HCT116 (cell line): ENCODE results near the gene SCN8A. TPM values are rescaled to one million over a fixed set of nuclear protein-coding genes. Genes with fewer than 3 reads are reported as not detected.

Experiments used
- ATAC-seq: fragments of 200-7000 bp; cut with Tn5 transposase; 2 replicates; pipeline ENCODE4 v1.9.1; 2020; ENCODE audit warnings: mild to moderate bottlenecking, moderate library complexity
- BruUV-seq: library from RNA; stranded (reverse); fragments of 400-500 nt; replicated peaks from 2 replicates; lab custom pipeline; 2021; lab: Mats Ljungman, UMichigan
- CTCF ChIA-PET: fragments of 300-600 bp; sonication (Branson Sonifier 250); formaldehyde crosslinking; loops from one replicate; lab custom pipeline; 2021; ENCODE audit warnings: antibody characterized with exemption; lab: Charles Lee
- POLR2A ChIA-PET: fragments of 300-600, 350-600 bp; sonication (Branson Sonifier 250); formaldehyde crosslinking; loops from one replicate; lab custom pipeline; 2021; ENCODE audit warnings: antibody characterized with exemption; lab: Charles Lee
- RAD21 ChIA-PET, 2 experiments: fragments of 300-600 bp; sonication (Branson Sonifier 250); formaldehyde crosslinking; loops; one replicate each; lab custom pipeline; 2023; ENCODE audit warnings: low total read pairs in 2 of 2; ENCODE audit not compliant: uncharacterized antibody in 2 of 2, unreplicated experiment in 2 of 2, low non-redundant PET in 1 of 2; lab: Charles Lee
- DNase-seq: peaks from one replicate; pipeline ENCODE4 v3.0.0-alpha.2; 2010; ENCODE audit warnings: low read depth, low spot score
- H2AFZ ChIP-seq: fragments of 200-600 bp; shearing (Covaris generic), sonication (generic); 2 replicates; pipeline ENCODE4 v1.6.1; 2017; ENCODE audit warnings: low read depth, mixed run types, mixed read lengths, antibody characterized with exemption, low read length; ENCODE audit not compliant: poor library complexity, severe bottlenecking
- H3K27ac ChIP-seq: 2 replicates; pipeline ENCODE4 v1.5.1; 2012; ENCODE audit warnings: low read depth, low read length
- H3K27me3 ChIP-seq: fragments of 200-600 bp; sonication (generic); 2 replicates; pipeline ENCODE4 v1.6.1; 2016; ENCODE audit warnings: mixed run types, low read length, mixed read lengths; ENCODE audit not compliant: insufficient read depth
- H3K36me3 ChIP-seq, 2 experiments: fragments of 200-500 bp in 1 of 2; fragments of 200-600 bp in 1 of 2; sonication (Bioruptor generic) in 1 of 2; sonication (generic) in 1 of 2; 2 replicates each; pipeline versions ENCODE4 v1.5.1 to v1.6.1; 2014 to 2016; ENCODE audit warnings: low read length in 2 of 2, inconsistent platforms in 1 of 2, mixed read lengths in 1 of 2, mixed run types in 1 of 2; ENCODE audit not compliant: insufficient read depth in 2 of 2, control insufficient read depth in 1 of 2
- H3K4me1 ChIP-seq, 2 experiments: fragments of 200-600 bp in 1 of 2; sonication (generic) in 1 of 2; 2 replicates each; pipeline versions ENCODE4 v1.5.1 to v1.6.1; 2012 to 2017; ENCODE audit warnings: low read length in 2 of 2, inconsistent platforms in 1 of 2, mild to moderate bottlenecking in 1 of 2, mixed read lengths in 1 of 2, mixed run types in 1 of 2, moderate library complexity in 1 of 2; ENCODE audit not compliant: insufficient read depth in 2 of 2, control insufficient read depth in 1 of 2
- H3K4me2 ChIP-seq: fragments of 200-600 bp; sonication (generic); 2 replicates; pipeline ENCODE4 v1.6.1; 2017; ENCODE audit warnings: mixed run types, low read length, mixed read lengths
- H3K4me3 ChIP-seq, 2 experiments: fragments of 200-600 bp in 1 of 2; sonication (generic) in 1 of 2; replicated peaks in 1 of 2; 2 replicates each; pipeline ENCODE4 v1.5.1; 2011 to 2016; ENCODE audit warnings: low read length in 2 of 2, control low read depth in 1 of 2, low read depth in 1 of 2, mild to moderate bottlenecking in 1 of 2, mixed read lengths in 1 of 2, mixed run types in 1 of 2
- H3K79me2 ChIP-seq: fragments of 200-600 bp; sonication (generic); 2 replicates; pipeline ENCODE4 v1.6.1; 2017; ENCODE audit warnings: mild to moderate bottlenecking, mixed run types, low read length, moderate library complexity, mixed read lengths; ENCODE audit not compliant: insufficient read depth
- H3K9ac ChIP-seq: fragments of 200-600 bp; sonication (generic); 2 replicates; pipeline ENCODE4 v1.6.1; 2016; ENCODE audit warnings: low read length, mixed read lengths
- H3K9me2 ChIP-seq: fragments of 200-600 bp; sonication (generic), shearing (Covaris generic); 2 replicates; pipeline ENCODE4 v1.6.1; 2017; ENCODE audit warnings: mixed run types, mild to moderate bottlenecking, moderate library complexity; ENCODE audit not compliant: insufficient read depth
- H3K9me3 ChIP-seq, 2 experiments: fragments of 200-500 bp in 1 of 2; fragments of 200-600 bp in 1 of 2; sonication (Bioruptor generic) in 1 of 2; sonication (generic) in 1 of 2; 2 replicates each; pipeline ENCODE4 v1.6.1; 2014 to 2017; ENCODE audit warnings: low read length in 2 of 2, mixed read lengths in 2 of 2, inconsistent platforms in 1 of 2, low read depth in 1 of 2, mild to moderate bottlenecking in 1 of 2, mixed run types in 1 of 2, moderate library complexity in 1 of 2; ENCODE audit not compliant: control insufficient read depth in 1 of 2, insufficient read depth in 1 of 2
- H4K20me1 ChIP-seq: fragments of 200-600 bp; sonication (generic), shearing (Covaris generic); 2 replicates; pipeline ENCODE4 v1.6.1; 2017; ENCODE audit warnings: mixed run types, mild to moderate bottlenecking, moderate library complexity; ENCODE audit not compliant: insufficient read depth
- CEBPB ChIP-seq: IDR thresholded peaks from 2 replicates; pipeline ENCODE4 v1.6.1; 2012; ENCODE audit warnings: low read depth
- EZH2 ChIP-seq: fragments of 200-600 bp; sonication (generic); IDR thresholded peaks from 2 replicates; pipeline ENCODE4 v1.6.1; 2017; ENCODE audit warnings: antibody characterized with exemption, mixed run types
- EZH2phosphoT487 ChIP-seq: fragments of 200-600 bp; IDR thresholded peaks from 2 replicates; pipeline ENCODE4 v1.6.1; 2018; ENCODE audit warnings: antibody characterized with exemption, borderline replicate concordance
- FOSL1 ChIP-seq: IDR thresholded peaks from 2 replicates; pipeline ENCODE4 v1.6.1; 2012; ENCODE audit warnings: low read depth
- MAX ChIP-seq: IDR thresholded peaks from 2 replicates; pipeline ENCODE4 v1.6.1; 2012
- POLR2A ChIP-seq: IDR thresholded peaks from 2 replicates; pipeline ENCODE4 v1.7.0; 2011; ENCODE audit warnings: borderline replicate concordance; ENCODE audit not compliant: insufficient read depth, insufficient read length; ENCODE audit errors: extremely low read depth
- POLR2AphosphoS5 ChIP-seq: IDR thresholded peaks from 2 replicates; pipeline ENCODE4 v1.6.1; 2011; ENCODE audit warnings: mild to moderate bottlenecking, low read depth, low read length, moderate library complexity
- RAD21 ChIP-seq: IDR thresholded peaks from 2 replicates; pipeline ENCODE4 v1.6.1; 2012; ENCODE audit warnings: low read depth, mild to moderate bottlenecking
- REST ChIP-seq: IDR thresholded peaks from 2 replicates; pipeline ENCODE4 v1.6.1; 2012; ENCODE audit warnings: low read depth
- SP1 ChIP-seq: IDR thresholded peaks from 2 replicates; pipeline ENCODE4 v1.6.1; 2012; ENCODE audit warnings: low read depth
- SRF ChIP-seq: IDR thresholded peaks from 2 replicates; pipeline ENCODE4 v1.6.1; 2012; ENCODE audit warnings: low read depth
- YY1 ChIP-seq: IDR thresholded peaks from 2 replicates; pipeline ENCODE4 v1.6.1; 2011; ENCODE audit warnings: low read length, low read depth, moderate library complexity, mild to moderate bottlenecking; ENCODE audit not compliant: insufficient replicate concordance; ENCODE audit errors: extremely low read depth
- ZBTB33 ChIP-seq: IDR thresholded peaks from 2 replicates; pipeline ENCODE4 v1.6.1; 2011; ENCODE audit warnings: mild to moderate bottlenecking, low read length, moderate library complexity; ENCODE audit not compliant: insufficient replicate concordance; ENCODE audit errors: extremely low read depth
- ZNF274 ChIP-seq: fragments of 200-500 bp; sonication (Bioruptor generic); IDR thresholded peaks from 2 replicates; pipeline ENCODE4 v1.6.1; 2014; ENCODE audit warnings: mild to moderate bottlenecking, low read depth, low read length, inconsistent platforms
- intact Hi-C: fragments of 100-400 bp; cut with micrococcal nuclease; formaldehyde crosslinking; loops from 2 replicates; pipeline ENCODE4 v1.10.0; 2022
- total RNA-seq: library from RNA; stranded (reverse); gene quantifications from one replicate; pipeline ENCODE4 v1.2.1, GENCODE V29; 2021; ENCODE audit not compliant: unreplicated experiment
- TF ChIP-seq, protein P1 (sequence below): IDR thresholded peaks from 2 replicates; pipeline ENCODE4 v1.6.1; 2012

SCN8A gene
- total RNA-seq, 1 experiment from 2014 or later = 7.1 TPM

GRCh38 chr12:51822956-51823355 is 231.9 kb downstream of the SCN8A start:
- ChIA-PET POLR2A (interaction anchor here (1.0 kb wide), 1 partner anchor 402 kb away, joined by 3 read pairs; no protein-coding TSS in a partner anchor), CTCF (interaction anchor here (1.0 to 2.4 kb wide), 8 partner anchors 9 to 404 kb away, joined by 3 to 54 read pairs (median 6); partner anchors contain the start of gene SLC4A8), RAD21 (interaction anchor here (1.4 kb wide), 2 partner anchors 291 to 402 kb away, joined by 3 to 4 read pairs; no protein-coding TSS in a partner anchor)
- Histone ChIP-seq H3K4me2 (no peak overlapping the region), H2AFZ (no peak overlapping the region), H3K4me3 (no peak overlapping the region), H3K9me3 (no peaks in the 10 kb centered on the region), H3K79me2 (no peaks in the 10 kb centered on the region), H3K27me3 (no peaks in the 10 kb centered on the region), H3K4me1 (peaks cover 5 to 17% of the 10 kb centered on the region in 2 experiments; a peak in 3 of 4 replicates), H3K9me2 (no peaks in the 10 kb centered on the region), H3K27ac (no peak overlapping the region), H3K36me3 (no peaks in the 10 kb centered on the region), H4K20me1 (no peaks in the 10 kb centered on the region), H3K9ac (no peak overlapping the region)
- ATAC-seq (no peak), DNase-seq (no peak)
- intact Hi-C loops = no loop called here
- no peak for TF ChIP-seq RAD21
- TF ChIP-seq ZBTB33 = no peak
- no peak for TF ChIP-seq ZNF274
- no peak for TF ChIP-seq EZH2phosphoT487
- no peak for TF ChIP-seq SRF
- no peak for TF ChIP-seq EZH2
- TF ChIP-seq YY1 = no peak
- no peak for TF ChIP-seq POLR2A
- no peak for TF ChIP-seq POLR2AphosphoS5
- TF ChIP-seq FOSL1 = no peak
- TF ChIP-seq MAX = no peak
- TF ChIP-seq, protein P1, sequence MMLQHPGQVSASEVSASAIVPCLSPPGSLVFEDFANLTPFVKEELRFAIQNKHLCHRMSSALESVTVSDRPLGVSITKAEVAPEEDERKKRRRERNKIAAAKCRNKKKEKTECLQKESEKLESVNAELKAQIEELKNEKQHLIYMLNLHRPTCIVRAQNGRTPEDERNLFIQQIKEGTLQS = no peak
- TF ChIP-seq CEBPB = no peak
- TF ChIP-seq REST = no peak
- no peak for TF ChIP-seq SP1
- BruUV-seq = no TSS peak
